H9 (cell line): ENCODE measurements around the gene HRH1. TPM values are rescaled to one million over a fixed set of nuclear protein-coding genes. Genes with fewer than 3 reads are reported as not detected.

Source experiments
- DNase-seq: peaks from one replicate; pipeline ENCODE4 v3.0.0-alpha.2; 2017
- H2AFZ ChIP-seq: one replicate; pipeline ENCODE4 v1.6.1; 2013; ENCODE audit warnings: mild to moderate bottlenecking, low read length, control low read depth, moderate library complexity
- H2AK5ac ChIP-seq: 2 replicates; pipeline ENCODE4 v1.6.1; 2013; ENCODE audit warnings: low read length, control low read depth, mixed read lengths; ENCODE audit not compliant: insufficient read length
- H2BK120ac ChIP-seq: one replicate; pipeline ENCODE4 v1.6.1; 2013; ENCODE audit warnings: low read depth, mild to moderate bottlenecking, low read length, control low read depth, inconsistent platforms; ENCODE audit not compliant: poor library complexity, severe bottlenecking
- H2BK12ac ChIP-seq: 2 replicates; pipeline ENCODE4 v1.6.1; 2013; ENCODE audit warnings: low read length, control low read depth, mixed read lengths, low read depth; ENCODE audit not compliant: insufficient read length
- H2BK15ac ChIP-seq: 2 replicates; pipeline ENCODE4 v1.6.1; 2013; ENCODE audit warnings: low read depth, low read length, control low read depth
- H2BK20ac ChIP-seq: one replicate; pipeline ENCODE4 v1.6.1; 2013; ENCODE audit warnings: low read depth, mild to moderate bottlenecking, low read length, control low read depth, inconsistent platforms; ENCODE audit not compliant: poor library complexity, severe bottlenecking
- H2BK5ac ChIP-seq: 2 replicates; pipeline ENCODE4 v1.6.1; 2013; ENCODE audit warnings: low read length, control low read depth, mixed read lengths; ENCODE audit not compliant: insufficient read length
- H3K14ac ChIP-seq: 2 replicates; pipeline ENCODE4 v1.6.1; 2013; ENCODE audit warnings: low read length, control low read depth; ENCODE audit not compliant: insufficient read depth
- H3K18ac ChIP-seq: 2 replicates; pipeline ENCODE4 v1.6.1; 2013; ENCODE audit warnings: low read depth, mild to moderate bottlenecking, mixed read lengths, low read length, control low read depth; ENCODE audit not compliant: insufficient read length
- H3K23ac ChIP-seq: 2 replicates; pipeline ENCODE4 v1.6.1; 2013; ENCODE audit warnings: low read length, control low read depth, mixed read lengths, low read depth; ENCODE audit not compliant: insufficient read length
- H3K23me2 ChIP-seq: 2 replicates; pipeline ENCODE4 v1.6.1; 2013; ENCODE audit warnings: low read depth, mild to moderate bottlenecking, mixed read lengths, low read length, control low read depth; ENCODE audit not compliant: insufficient read length, poor library complexity, severe bottlenecking
- H3K27ac ChIP-seq: 2 replicates; pipeline ENCODE4 v1.5.1; 2013; ENCODE audit warnings: low read length, control low read depth, mixed read lengths, low read depth; ENCODE audit not compliant: insufficient read length
- H3K27me3 ChIP-seq: 2 replicates; pipeline ENCODE4 v1.6.1; 2013; ENCODE audit warnings: low read length, control low read depth, inconsistent platforms; ENCODE audit not compliant: insufficient read depth
- H3K4ac ChIP-seq: 2 replicates; pipeline ENCODE4 v1.6.1; 2013; ENCODE audit warnings: low read depth, mild to moderate bottlenecking, control low read depth, inconsistent platforms, low read length, moderate library complexity
- H3K4me1 ChIP-seq: 2 replicates; pipeline ENCODE4 v1.6.1; 2013; ENCODE audit warnings: low read length, control low read depth, inconsistent platforms; ENCODE audit not compliant: insufficient read depth
- H3K4me2 ChIP-seq: 2 replicates; pipeline ENCODE4 v1.6.1; 2013; ENCODE audit warnings: low read length, control low read depth, mixed read lengths; ENCODE audit not compliant: insufficient read length, insufficient read depth
- H3K56ac ChIP-seq: 2 replicates; pipeline ENCODE4 v1.6.1; 2013; ENCODE audit warnings: low read depth, mild to moderate bottlenecking, mixed read lengths, low read length, control low read depth; ENCODE audit not compliant: insufficient read length
- H3K79me1 ChIP-seq: 2 replicates; pipeline ENCODE4 v1.6.1; 2013; ENCODE audit warnings: low read depth, mild to moderate bottlenecking, moderate library complexity, low read length, control low read depth, inconsistent platforms; ENCODE audit not compliant: insufficient read depth, poor library complexity, severe bottlenecking
- H3K79me2 ChIP-seq: 2 replicates; pipeline ENCODE4 v1.6.1; 2013; ENCODE audit warnings: low read length, control low read depth, inconsistent platforms; ENCODE audit not compliant: insufficient read depth
- H3K9ac ChIP-seq: 2 replicates; pipeline ENCODE4 v1.6.1; 2013; ENCODE audit warnings: low read length, control low read depth, mixed read lengths; ENCODE audit not compliant: insufficient read length; ENCODE audit errors: extremely low read depth
- H3K9me3 ChIP-seq: one replicate; pipeline ENCODE4 v1.6.1; 2013; ENCODE audit warnings: low read depth, low read length, inconsistent platforms; ENCODE audit not compliant: control insufficient read depth
- H3T11ph ChIP-seq: one replicate; pipeline ENCODE4 v1.6.1; 2013; ENCODE audit warnings: mild to moderate bottlenecking, low read length, control low read depth, inconsistent platforms
- H4K20me1 ChIP-seq: one replicate; pipeline ENCODE4 v1.6.1; 2013; ENCODE audit not compliant: control insufficient read depth, insufficient read length, insufficient read depth
- H4K5ac ChIP-seq: 2 replicates; pipeline ENCODE4 v1.6.1; 2013; ENCODE audit warnings: low read depth, mild to moderate bottlenecking, mixed read lengths, low read length, control low read depth; ENCODE audit not compliant: insufficient read length
- H4K8ac ChIP-seq: replicated peaks from 2 replicates; pipeline ENCODE4 v1.6.1; 2013; ENCODE audit warnings: low read length, control low read depth, mixed read lengths, low read depth; ENCODE audit not compliant: insufficient read length
- H4K91ac ChIP-seq: 2 replicates; pipeline ENCODE4 v1.6.1; 2013; ENCODE audit warnings: low read depth, mild to moderate bottlenecking, moderate library complexity, mixed read lengths, low read length, control low read depth; ENCODE audit not compliant: insufficient read length
- H3K27ac Mint-ChIP-seq, 3 experiments: 2 replicates in 2 of 3; 3 replicates in 1 of 3; pipeline ENCODE4 v1.8.0; 2020 to 2021; ENCODE audit warnings: mixed read lengths in 3 of 3, mild to moderate bottlenecking in 1 of 3, moderate library complexity in 1 of 3
- H3K27me3 Mint-ChIP-seq: 2 replicates; pipeline ENCODE4 v1.8.0; 2021; ENCODE audit warnings: low read depth, mild to moderate bottlenecking, moderate library complexity, mixed read lengths
- H3K36me3 Mint-ChIP-seq, 3 experiments: 2 replicates in 2 of 3; 3 replicates in 1 of 3; pipeline ENCODE4 v1.8.0; 2020 to 2021; ENCODE audit warnings: low read depth in 3 of 3, mixed read lengths in 3 of 3; ENCODE audit not compliant: insufficient read depth in 1 of 3
- H3K4me1 Mint-ChIP-seq, 2 experiments: 2 replicates each; pipeline ENCODE4 v1.8.0; 2020; ENCODE audit warnings: mixed read lengths in 2 of 2
- H3K4me3 Mint-ChIP-seq, 2 experiments: 2 replicates in 1 of 2; 3 replicates in 1 of 2; pipeline ENCODE4 v1.8.0; 2020 to 2021; ENCODE audit warnings: mild to moderate bottlenecking in 2 of 2, mixed read lengths in 2 of 2, moderate library complexity in 1 of 2
- H3K9me3 Mint-ChIP-seq, 2 experiments: 2 replicates in 1 of 2; 3 replicates in 1 of 2; pipeline ENCODE4 v1.8.0; 2020; ENCODE audit warnings: mild to moderate bottlenecking in 2 of 2, mixed read lengths in 2 of 2, moderate library complexity in 1 of 2
- WGBS: extraction: QIAGEN DNeasy Blood & Tissue Kit; methylation state at CpG from one replicate; pipeline ENCODE4 v1.1.7; 2013; ENCODE audit warnings: missing lambda C conversion rate, low lambda C conversion rate, mixed read lengths; ENCODE audit not compliant: insufficient read length; ENCODE audit errors: extremely low coverage; 5-methylcytosine and 5-hydroxymethylcytosine counted together
- total RNA-seq: library from RNA; stranded (reverse); gene quantifications from 2 replicates; pipeline ENCODE4 v1.2.1, GENCODE V29; 2021
- TF ChIP-seq, protein P1 (sequence below): fragments of 200-600 bp; sonication (generic); conservative IDR thresholded peaks from 3 replicates; pipeline ENCODE4 v1.8.0; 2021; ENCODE audit warnings: antibody characterized with exemption, mild to moderate bottlenecking

The HRH1 gene
- total RNA-seq, 1 experiment from 2014 or later = 0.74 TPM

DNA sequence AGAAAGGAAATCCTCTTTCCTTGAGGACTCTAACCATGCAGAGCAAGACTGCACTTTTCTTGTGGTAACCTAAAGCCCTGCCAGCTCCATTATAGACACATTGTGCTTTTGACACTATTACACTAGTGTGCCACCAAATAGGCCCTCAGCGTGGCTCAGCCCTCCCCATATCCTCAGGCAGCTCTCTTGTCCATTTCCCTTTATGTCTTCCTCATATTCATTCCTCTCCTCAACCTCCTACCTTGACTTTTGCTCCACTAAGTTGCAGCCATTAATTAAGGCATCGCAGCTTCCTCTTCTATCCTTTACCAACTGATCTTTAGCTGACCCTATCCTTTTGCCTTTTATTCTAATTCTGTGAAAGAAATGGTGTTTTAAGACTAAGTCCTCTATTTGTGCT, 121.6 kb downstream of the HRH1 start:
- H2BK20ac ChIP-seq = no peak overlapping the region
- H3K4me2 ChIP-seq = no peak overlapping the region
- peaks cover 0 to 3% of the 10 kb centered on the region in 2 experiments; a peak in 3 of 5 replicates for H3K9me3 Mint-ChIP-seq
- H3K23me2 ChIP-seq = peaks cover 13% of the 10 kb centered on the region
- DNase-seq = no peak
- no peak overlapping the region for H2AFZ ChIP-seq
- no peak overlapping the region for H3K27ac Mint-ChIP-seq
- H3K27me3 Mint-ChIP-seq = no peaks in the 10 kb centered on the region
- no peak overlapping the region for H2BK15ac ChIP-seq
- no peak overlapping the region for H3T11ph ChIP-seq
- no peak overlapping the region for H2BK120ac ChIP-seq
- no peak overlapping the region for H3K56ac ChIP-seq
- H3K14ac ChIP-seq = no peak overlapping the region
- no CpG with 5 or more reads among the region's 2 CpGs for WGBS
- H3K36me3 Mint-ChIP-seq = peaks cover 0 to 3% (median 0%) of the 10 kb centered on the region in 3 experiments; a peak in 2 of 7 replicates
- H4K91ac ChIP-seq = no peak overlapping the region
- no peak overlapping the region for H3K23ac ChIP-seq
- no peak overlapping the region for H3K9ac ChIP-seq
- H4K5ac ChIP-seq = no peak overlapping the region
- H3K27ac ChIP-seq = no peak overlapping the region
- H4K8ac ChIP-seq = no peak overlapping the region
- no peak overlapping the region for H2BK5ac ChIP-seq
- H3K79me2 ChIP-seq = peaks cover 4% of the 10 kb centered on the region; the same call in 1 of the 2 replicates
- no peak overlapping the region for H3K4ac ChIP-seq
- H3K4me1 Mint-ChIP-seq = peaks cover 12 to 14% of the 10 kb centered on the region in 2 experiments
- H2BK12ac ChIP-seq = no peak overlapping the region
- no peaks in the 10 kb centered on the region for H3K27me3 ChIP-seq
- H2AK5ac ChIP-seq = no peak overlapping the region
- H3K4me1 ChIP-seq = 0 out of 2 replicates have a peak, but pooled peaks cover 5% of the 10 kb centered on the region
- H3K18ac ChIP-seq = no peak overlapping the region
- H3K79me1 ChIP-seq = peaks cover 4% of the 10 kb centered on the region
- no peaks in the 10 kb centered on the region for H3K9me3 ChIP-seq
- H3K4me3 Mint-ChIP-seq = no peak overlapping the region
- TF ChIP-seq, protein P1, sequence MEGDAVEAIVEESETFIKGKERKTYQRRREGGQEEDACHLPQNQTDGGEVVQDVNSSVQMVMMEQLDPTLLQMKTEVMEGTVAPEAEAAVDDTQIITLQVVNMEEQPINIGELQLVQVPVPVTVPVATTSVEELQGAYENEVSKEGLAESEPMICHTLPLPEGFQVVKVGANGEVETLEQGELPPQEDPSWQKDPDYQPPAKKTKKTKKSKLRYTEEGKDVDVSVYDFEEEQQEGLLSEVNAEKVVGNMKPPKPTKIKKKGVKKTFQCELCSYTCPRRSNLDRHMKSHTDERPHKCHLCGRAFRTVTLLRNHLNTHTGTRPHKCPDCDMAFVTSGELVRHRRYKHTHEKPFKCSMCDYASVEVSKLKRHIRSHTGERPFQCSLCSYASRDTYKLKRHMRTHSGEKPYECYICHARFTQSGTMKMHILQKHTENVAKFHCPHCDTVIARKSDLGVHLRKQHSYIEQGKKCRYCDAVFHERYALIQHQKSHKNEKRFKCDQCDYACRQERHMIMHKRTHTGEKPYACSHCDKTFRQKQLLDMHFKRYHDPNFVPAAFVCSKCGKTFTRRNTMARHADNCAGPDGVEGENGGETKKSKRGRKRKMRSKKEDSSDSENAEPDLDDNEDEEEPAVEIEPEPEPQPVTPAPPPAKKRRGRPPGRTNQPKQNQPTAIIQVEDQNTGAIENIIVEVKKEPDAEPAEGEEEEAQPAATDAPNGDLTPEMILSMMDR = no peak
- H4K20me1 ChIP-seq = no peaks in the 10 kb centered on the region
